Muscle of leg (tissue), 11 donors: ENCODE results near the gene ZNF14. TPM values are rescaled to one million over a fixed set of nuclear protein-coding genes. Genes with fewer than 3 reads are reported as not detected.
"Not testable (repeated sequence)": the region's sequence is repeated elsewhere in the genome, so short reads cannot be mapped to it uniquely, and the experiment has no call there.

Experiments used
- DNase-seq: peaks from one replicate; pipeline ENCODE4 v3.0.0; 2013
- H3K27ac ChIP-seq: one replicate; pipeline ENCODE4 v1.5.1; 2013; ENCODE audit warnings: mild to moderate bottlenecking, low read length, control low read depth
- H3K27me3 ChIP-seq: one replicate; pipeline ENCODE4 v1.6.1; 2013; ENCODE audit warnings: low read length; ENCODE audit not compliant: control insufficient read depth, insufficient read depth
- H3K36me3 ChIP-seq: one replicate; pipeline ENCODE4 v1.6.1; 2013; ENCODE audit warnings: low read length; ENCODE audit not compliant: control insufficient read depth, insufficient read depth
- H3K4me1 ChIP-seq: one replicate; pipeline ENCODE4 v1.6.1; 2013; ENCODE audit warnings: low read length; ENCODE audit not compliant: control insufficient read depth, insufficient read depth
- H3K4me3 ChIP-seq: one replicate; pipeline ENCODE4 v1.5.1; 2013; ENCODE audit warnings: low read length, control low read depth
- H3K9me3 ChIP-seq: replicated peaks from 2 replicates; pipeline ENCODE4 v1.6.1; 2013; ENCODE audit warnings: low read depth, low read length; ENCODE audit not compliant: control insufficient read depth
- WGBS: methylation state at CpG from one replicate; pipeline ENCODE4 v1.1.5; 2013; ENCODE audit warnings: missing lambda C conversion rate; ENCODE audit not compliant: insufficient coverage; 5-methylcytosine and 5-hydroxymethylcytosine counted together
- polyA plus RNA-seq, 8 donors: library from polyadenylated mRNA; unstranded; fragments of 120-200 nt; gene quantifications; one replicate each; pipeline versions ENCODE4 v1.2.1 to v1.2.3, GENCODE V29; 2013; ENCODE audit warnings: inconsistent platforms in 1 of 8, low replicate concordance in 1 of 8; ENCODE audit not compliant: insufficient read length in 8 of 8, insufficient read depth in 1 of 8
- total RNA-seq: library from RNA; stranded (reverse); fragments of 120-200 nt; gene quantifications from one replicate; pipeline ENCODE4 v1.2.4, GENCODE V29; 2013

ZNF14 gene
- total and polyA plus RNA-seq, 9 donors: 3.6 to 9.1 (median 5.0) TPM

DNA sequence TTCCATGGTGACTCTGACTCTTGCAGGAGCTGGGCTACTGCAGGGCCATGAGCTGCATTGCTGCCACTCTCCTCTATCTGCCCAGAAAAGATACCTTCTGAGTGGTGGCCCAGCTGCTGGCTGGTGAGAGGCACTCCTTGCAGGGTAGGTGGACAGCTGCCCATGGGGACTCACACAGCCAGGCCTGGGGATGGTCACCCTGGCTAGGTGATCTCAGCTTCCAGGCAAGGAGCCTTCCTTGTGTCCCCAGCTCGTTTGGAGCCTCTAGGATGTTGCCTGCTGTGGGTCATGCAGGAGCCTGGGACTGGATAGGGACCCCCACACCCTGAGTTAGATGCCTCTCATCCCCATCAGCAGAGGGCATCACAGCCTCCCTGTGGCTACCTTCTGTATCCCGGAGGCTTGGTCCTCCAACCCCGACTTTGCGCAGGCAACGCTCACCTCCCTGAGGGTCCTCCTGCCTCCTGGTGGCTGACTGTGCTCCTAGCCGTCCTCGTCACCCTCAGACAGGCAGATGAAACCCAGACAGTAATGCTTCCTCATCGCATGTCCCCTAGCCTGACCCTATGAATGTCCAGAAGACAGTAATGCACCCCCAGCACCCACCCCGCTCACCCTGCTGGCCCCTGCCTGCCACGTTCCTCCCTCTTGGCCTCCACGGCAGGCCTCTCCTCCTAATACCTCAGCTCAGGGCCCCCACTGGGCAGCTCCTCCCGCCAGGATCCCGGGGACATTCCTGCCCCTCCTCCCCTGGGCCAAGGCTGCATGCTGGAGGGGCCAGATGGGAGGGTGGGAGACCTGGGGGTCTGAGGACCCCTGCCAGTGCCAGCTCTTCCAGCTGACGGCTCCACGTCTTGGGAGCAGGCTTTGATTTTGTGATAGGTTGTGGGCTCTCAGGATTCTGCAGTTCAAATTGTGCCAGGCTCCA lies 13.6 kb upstream of the ZNF14 start:
- DNase-seq: no peak
- WGBS: 66% methylated on average over 10 of the region's 15 CpGs

DNA sequence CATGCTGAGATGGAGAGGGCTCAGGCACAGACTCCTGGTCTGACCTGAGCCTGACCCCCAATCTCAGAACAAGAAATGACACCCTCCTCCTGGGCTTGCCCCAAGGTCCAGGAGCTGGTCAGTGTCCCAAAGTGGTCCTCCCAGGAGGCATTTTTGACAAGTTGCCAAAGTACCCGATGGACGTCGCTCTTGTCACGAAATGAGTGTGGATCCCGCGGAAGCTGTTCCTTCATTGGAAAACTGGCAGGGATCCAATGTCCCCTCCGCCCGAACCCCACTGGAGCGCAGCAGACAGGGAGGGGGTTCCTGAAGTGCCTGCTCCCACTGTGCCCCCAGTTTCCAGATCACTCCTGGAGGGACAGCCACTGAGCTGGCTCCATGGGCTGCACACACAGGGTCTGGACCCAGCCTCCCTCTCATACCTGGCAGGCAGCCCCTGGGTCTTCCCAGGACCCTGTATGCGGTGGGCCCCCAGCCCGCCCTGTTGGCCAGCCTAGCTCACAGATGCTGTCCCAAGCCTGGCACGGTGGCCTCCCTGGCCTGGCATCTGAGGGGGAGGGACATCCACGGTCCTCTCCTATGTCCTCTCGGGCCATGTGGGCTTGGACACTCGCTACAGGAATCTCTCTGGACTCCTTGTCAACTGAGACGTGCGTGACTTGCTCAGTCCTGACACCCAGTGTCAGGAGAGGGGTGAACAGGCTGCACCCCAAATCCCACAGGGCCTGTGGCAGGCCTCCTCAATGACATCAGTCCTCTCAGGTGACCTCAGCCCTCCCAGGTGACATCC lies 12.8 kb upstream of the ZNF14 start:
- Histone ChIP-seq H3K27ac (no peak overlapping the region), H3K36me3 (no peaks in the 10 kb centered on the region), H3K4me1 (no peaks in the 10 kb centered on the region), H3K27me3 (peaks cover 3% of the 10 kb centered on the region), H3K4me3 (no peak overlapping the region), H3K9me3 (no peaks in the 10 kb centered on the region)
- DNase-seq: no peak
- 64% methylated on average over 17 of the region's 17 CpGs for WGBS

More for the DNA sequence above, 13.6 kb upstream of the ZNF14 start:
- Histone ChIP-seq H3K27ac (no peak overlapping the region), H3K36me3 (no peaks in the 10 kb centered on the region), H3K4me1 (no peaks in the 10 kb centered on the region), H3K4me3 (no peak overlapping the region), H3K27me3 (peaks cover 3% of the 10 kb centered on the region), H3K9me3 (no peaks in the 10 kb centered on the region)

DNA sequence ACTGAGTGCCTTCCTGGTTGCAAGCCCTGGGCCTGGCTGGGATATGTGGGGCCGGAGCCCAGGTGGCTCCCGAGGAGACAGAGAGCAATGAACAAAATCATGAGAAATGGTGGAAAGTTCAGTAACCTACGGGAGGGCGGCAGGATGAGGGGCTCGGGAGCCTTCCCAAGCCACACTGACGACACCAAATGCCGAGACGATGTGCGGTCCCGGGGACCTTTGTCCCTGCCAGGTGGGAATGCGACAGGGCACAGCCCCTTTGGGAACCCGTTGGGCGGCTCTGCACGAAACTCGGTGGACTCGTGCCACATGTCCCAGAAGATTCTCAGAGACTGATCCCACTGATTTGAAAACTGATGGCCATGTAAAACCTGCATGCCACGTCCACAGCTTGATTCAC lies 11.7 kb upstream of the ZNF14 start:
- Histone ChIP-seq H3K27me3 (peaks cover 3% of the 10 kb centered on the region), H3K27ac (no peak overlapping the region), H3K36me3 (no peaks in the 10 kb centered on the region), H3K4me1 (no peaks in the 10 kb centered on the region), H3K4me3 (no peak overlapping the region), H3K9me3 (no peaks in the 10 kb centered on the region)
- WGBS: 82% methylated on average over 17 of the region's 17 CpGs
- DNase-seq: no peak

DNA sequence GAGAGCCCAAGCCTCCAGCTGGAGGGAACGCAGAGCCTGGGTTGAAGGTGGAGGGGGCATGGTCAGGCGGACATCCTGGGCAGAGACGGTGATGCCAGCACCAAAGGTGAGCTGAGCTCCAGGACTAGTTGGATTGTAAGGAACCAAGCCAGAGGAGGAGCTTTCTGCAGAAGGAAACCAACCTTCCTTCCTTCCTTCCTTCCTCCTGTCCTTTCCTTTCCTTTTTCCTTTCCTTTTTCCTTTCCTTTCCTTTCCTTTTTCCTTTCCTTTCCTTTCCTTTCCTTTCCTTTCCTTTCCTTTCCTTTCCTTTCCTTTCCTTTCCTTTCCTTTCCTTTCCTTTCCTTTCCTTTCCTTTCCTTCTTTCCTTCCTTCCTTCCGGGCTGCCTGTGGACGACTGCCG lies 11.0 kb upstream of the ZNF14 start:
- H3K4me3 ChIP-seq, H3K36me3 ChIP-seq, H3K27me3 ChIP-seq, H3K27ac ChIP-seq, DNase-seq, H3K4me1 ChIP-seq, H3K9me3 ChIP-seq: not testable (repeated sequence)
- 60% methylated on average over 1 of the region's 6 CpGs for WGBS

DNA sequence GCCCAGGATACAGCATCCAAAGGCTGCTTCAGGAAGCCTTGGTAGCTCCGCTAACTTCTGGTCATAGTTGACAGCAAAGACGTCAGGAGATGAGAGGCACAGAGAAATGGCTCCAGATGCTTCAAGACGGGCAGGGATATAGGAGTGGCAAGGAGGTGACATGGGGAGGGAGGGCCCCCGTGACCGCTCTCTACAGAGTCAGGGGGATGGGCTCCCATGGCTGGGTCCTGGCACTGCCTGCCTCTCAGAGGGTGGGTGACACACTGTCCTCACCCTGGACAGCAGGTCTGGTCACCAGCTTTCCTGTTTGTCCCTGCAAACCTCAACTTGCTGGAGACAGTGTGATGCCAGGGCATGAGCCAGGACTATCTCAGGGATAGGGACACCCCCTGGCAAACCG lies 10.3 kb upstream of the ZNF14 start:
- Histone ChIP-seq H3K27me3 (peaks cover 3% of the 10 kb centered on the region), H3K4me3 (no peak overlapping the region), H3K27ac (no peak overlapping the region), H3K4me1 (no peaks in the 10 kb centered on the region), H3K36me3 (no peaks in the 10 kb centered on the region), H3K9me3 (no peaks in the 10 kb centered on the region)
- 78% methylated on average over 6 of the region's 6 CpGs for WGBS
- no peak for DNase-seq

DNA sequence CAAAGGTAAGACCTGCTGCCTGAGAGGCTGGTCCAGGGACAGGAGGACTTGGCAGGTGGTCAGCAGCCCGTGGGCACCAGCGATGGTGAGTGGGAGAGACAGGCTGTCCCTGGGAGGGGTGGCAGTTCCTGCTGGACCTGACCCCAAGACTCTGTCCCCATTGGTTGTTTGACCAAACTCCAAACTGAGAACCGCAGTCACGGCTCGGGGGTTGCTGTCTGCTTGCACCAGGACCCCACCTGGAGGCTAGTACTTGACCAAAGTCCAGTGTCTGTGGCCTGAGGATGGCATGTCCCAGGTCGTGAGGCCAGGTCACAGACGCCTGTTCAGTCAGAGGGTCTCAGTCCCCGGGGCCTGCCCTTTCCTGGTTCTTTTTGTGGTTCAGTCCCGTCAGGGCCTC lies 9.9 kb upstream of the ZNF14 start:
- H3K27ac ChIP-seq: no peak overlapping the region
- H3K4me1 ChIP-seq: no peaks in the 10 kb centered on the region
- WGBS: 74% methylated on average over 9 of the region's 9 CpGs
- H3K36me3 ChIP-seq: no peaks in the 10 kb centered on the region
- no peak for DNase-seq
- peaks cover 3% of the 10 kb centered on the region for H3K27me3 ChIP-seq
- H3K9me3 ChIP-seq: no peaks in the 10 kb centered on the region
- no peak overlapping the region for H3K4me3 ChIP-seq

DNA sequence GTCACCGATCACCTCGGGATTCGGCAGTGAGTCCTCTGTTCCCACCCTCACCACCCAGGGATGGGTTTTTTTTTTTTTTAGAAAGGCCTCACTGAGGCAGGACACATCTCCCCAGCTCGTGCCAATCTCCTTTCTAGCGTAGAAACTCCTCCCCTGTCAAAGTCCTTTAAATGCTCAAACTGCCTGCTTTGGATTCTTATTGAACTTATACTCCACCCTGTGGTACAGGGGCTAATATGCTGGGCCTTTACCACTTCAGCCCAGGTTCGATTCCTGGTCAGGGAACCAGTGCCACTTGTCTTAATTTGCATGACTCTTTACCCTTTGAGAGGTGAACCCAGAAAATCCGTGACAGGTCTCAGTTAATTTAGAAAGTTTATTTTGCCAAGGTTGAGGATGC lies 8.3 kb upstream of the ZNF14 start:
- Histone ChIP-seq H3K27ac (no peak overlapping the region), H3K4me3 (no peak overlapping the region), H3K9me3 (no peaks in the 10 kb centered on the region), H3K36me3 (no peaks in the 10 kb centered on the region), H3K27me3 (peaks cover 3% of the 10 kb centered on the region), H3K4me1 (no peaks in the 10 kb centered on the region)
- no peak for DNase-seq
- WGBS: 60% methylated on average over 3 of the region's 7 CpGs

DNA sequence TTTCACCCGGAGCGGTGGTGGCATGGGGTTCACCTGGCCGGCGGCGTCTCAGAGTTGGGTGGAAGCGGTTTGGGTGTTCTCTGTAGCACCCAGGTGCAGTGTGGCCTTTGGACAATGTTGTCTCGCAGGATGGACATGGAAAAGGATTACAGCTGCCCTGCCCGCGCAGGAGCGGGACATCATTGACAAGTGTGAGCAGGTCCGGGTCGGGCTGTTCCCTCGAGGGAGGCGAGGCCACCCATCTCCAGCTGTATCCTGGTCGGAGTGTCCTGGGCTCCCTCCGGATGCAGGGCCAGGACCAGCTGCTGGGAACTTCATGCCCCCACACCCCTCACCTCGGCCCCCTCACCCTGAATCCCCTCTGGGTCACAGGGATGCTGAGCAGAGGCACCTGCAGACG lies 7.8 kb upstream of the ZNF14 start:
- Histone ChIP-seq H3K36me3 (no peaks in the 10 kb centered on the region), H3K4me3 (no peak overlapping the region), H3K9me3 (no peaks in the 10 kb centered on the region), H3K27me3 (peaks cover 3% of the 10 kb centered on the region), H3K27ac (no peak overlapping the region), H3K4me1 (no peaks in the 10 kb centered on the region)
- 85% methylated on average over 16 of the region's 18 CpGs for WGBS
- DNase-seq: no peak

DNA sequence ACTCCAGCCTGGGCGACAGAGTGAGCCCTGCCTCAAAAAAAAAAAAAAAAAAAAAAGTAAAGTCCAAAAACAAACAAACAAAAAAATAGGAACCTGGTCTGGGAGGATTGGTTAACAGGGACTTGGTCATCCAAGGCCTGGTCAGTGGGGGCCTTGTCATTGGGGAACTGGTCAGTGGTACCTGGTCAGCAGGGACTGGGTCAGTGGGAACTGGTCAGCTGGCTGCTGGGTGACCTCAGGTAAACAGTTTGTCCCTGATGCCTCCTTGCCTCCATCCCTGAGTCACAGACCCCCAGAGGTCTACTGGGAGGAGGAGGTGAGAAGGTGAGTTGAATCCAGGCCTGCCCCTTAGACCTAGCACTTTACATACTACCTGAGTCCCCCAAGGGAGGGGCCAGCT lies 5.7 kb upstream of the ZNF14 start:
- no peak for DNase-seq
- H3K4me1 ChIP-seq: no peaks in the 10 kb centered on the region
- H3K27ac ChIP-seq: no peak overlapping the region
- no peak overlapping the region for H3K4me3 ChIP-seq
- WGBS: no CpG with 5 or more reads among the region's 1 CpG
- peaks cover 3% of the 10 kb centered on the region for H3K27me3 ChIP-seq
- no peaks in the 10 kb centered on the region for H3K9me3 ChIP-seq
- no peaks in the 10 kb centered on the region for H3K36me3 ChIP-seq

DNA sequence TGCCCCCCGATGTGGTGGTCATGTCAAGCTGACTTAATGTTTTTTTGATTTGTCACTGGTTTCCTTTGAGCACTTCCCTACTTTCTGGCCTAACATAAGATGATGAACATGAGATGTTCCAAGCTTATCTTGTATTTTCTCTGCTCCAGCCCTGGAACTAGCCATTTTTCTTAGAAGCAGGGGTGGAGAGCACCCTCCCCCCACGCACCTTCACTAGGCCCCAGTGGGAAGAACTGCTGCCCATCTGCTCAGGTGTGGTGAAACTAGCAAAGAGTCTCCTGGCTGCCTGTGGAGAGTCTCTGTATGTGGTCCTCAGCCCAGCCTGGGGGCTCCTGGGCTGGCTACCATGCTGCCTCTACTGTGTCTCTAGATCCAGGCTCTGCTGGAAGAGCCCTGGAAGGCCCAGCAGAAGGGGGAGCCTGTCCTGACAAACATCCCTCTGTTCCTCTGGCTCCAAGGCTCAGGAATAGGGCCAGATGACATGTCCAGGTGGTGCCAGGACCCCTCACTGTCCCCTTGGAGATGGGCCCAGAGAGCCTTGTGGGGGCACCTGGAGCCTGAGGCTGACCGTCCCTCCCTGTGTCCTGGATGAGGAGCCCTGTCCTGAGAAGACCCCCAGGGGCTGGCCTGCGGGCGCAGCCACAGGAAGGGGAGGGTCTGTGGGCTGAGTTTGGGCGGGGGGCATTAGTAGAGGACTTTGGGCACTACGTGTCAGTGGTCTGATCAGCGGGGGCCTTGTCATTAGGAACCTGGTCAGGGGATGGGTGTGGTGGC lies 4.8 kb upstream of the ZNF14 start:
- H3K36me3 ChIP-seq: no peaks in the 10 kb centered on the region
- no peak overlapping the region for H3K27ac ChIP-seq
- H3K4me3 ChIP-seq: no peak overlapping the region
- 92% methylated on average over 3 of the region's 8 CpGs for WGBS
- no peaks in the 10 kb centered on the region for H3K4me1 ChIP-seq
- H3K27me3 ChIP-seq: peaks cover 3% of the 10 kb centered on the region
- H3K9me3 ChIP-seq: no peaks in the 10 kb centered on the region
- DNase-seq: no peak
